Medulla oblongata (tissue), 1 donor: ENCODE data around the gene RPL10.

ENCODE experiments used
- DNase-seq: peaks from one replicate; pipeline ENCODE4 v3.0.0-alpha.2; 2015; ENCODE audit errors: extremely low spot score

Gene RPL10

GRCh38 chrX:154401045-154401799, 3.0 kb downstream of the RPL10 start:
- no peak for DNase-seq

GRCh38 chrX:154401918-154402621, 3.9 kb downstream of the RPL10 start:
- DNase-seq: no peak

GRCh38 chrX:154402622-154403127, 4.5 kb downstream of the RPL10 start:
- DNase-seq: no peak

GRCh38 chrX:154403192-154403591, 5.0 kb downstream of the RPL10 start:
- no peak for DNase-seq

GRCh38 chrX:154403858-154404257, 5.7 kb downstream of the RPL10 start:
- DNase-seq: no peak

- DNase-seq: no peak
Measured at GRCh38 chrX:154404625-154405192, 6.5 kb downstream of the RPL10 start.

GRCh38 chrX:154408659-154409221, 10.6 kb downstream of the RPL10 start:
- DNase-seq: no peak

GRCh38 chrX:154409222-154409871, 11.2 kb downstream of the RPL10 start, which contains the start of gene DNASE1L1:
Gene DNASE1L1 (minus strand): TSS chrX:154409254. CDS start chrX:154405568, 3,686 bp downstream.
- DNase-seq: peak; percentile 36

GRCh38 chrX:154411981-154412340, 13.8 kb downstream of the RPL10 start:
- DNase-seq: peak; percentile 45

GRCh38 chrX:154412468-154412867, 14.3 kb downstream of the RPL10 start:
- no peak for DNase-seq

- DNase-seq: no peak
Measured at GRCh38 chrX:154413142-154413541, 15.0 kb downstream of the RPL10 start.

- no peak for DNase-seq
Measured at GRCh38 chrX:154417157-154417556, 19.0 kb downstream of the RPL10 start.

- no peak for DNase-seq
Measured at GRCh38 chrX:154419189-154419588, 21.0 kb downstream of the RPL10 start.

- DNase-seq: no peak
Measured at GRCh38 chrX:154419688-154420401, 21.7 kb downstream of the RPL10 start.

GRCh38 chrX:154420402-154420756, 22.2 kb downstream of the RPL10 start:
- DNase-seq: no peak

- DNase-seq: no peak
Measured at GRCh38 chrX:154426916-154427770, 29.0 kb downstream of the RPL10 start.

GRCh38 chrX:154428176-154429171, 30.3 kb downstream of the RPL10 start, which contains the start of gene ATP6AP1:
Gene ATP6AP1 (plus strand): TSS chrX:154428677. CDS start chrX:154428693, 16 bp downstream.
- peak; percentile 92 for DNase-seq

GRCh38 chrX:154429711-154430110, 31.5 kb downstream of the RPL10 start:
- no peak for DNase-seq

- DNase-seq: no peak
Measured at GRCh38 chrX:154430479-154430878, 32.3 kb downstream of the RPL10 start.
